Measurements from ENCODE around the gene PRMT1.
A peak's percentile ranks its signal among the peaks of the same experiment; 100 is the strongest.

PRMT1 gene

GRCh38 chr19:49696115-49696514 is 19.0 kb downstream of the PRMT1 start:
- Histone ChIP-seq H3K9me3 (ENCODE audit: control insufficient read depth, low read length) (no peaks in the 10 kb centered on the region), H3K4me1 (ENCODE audit: control insufficient read depth, insufficient read depth, low read length) (no peaks in the 10 kb centered on the region), H3K27me3 (replicated peaks; ENCODE audit: control insufficient read depth, insufficient read depth, low read length) (no peaks in the 10 kb centered on the region), H3K4me3 (ENCODE audit: low read length) (no peak overlapping the region), H3K36me3 (ENCODE audit: control insufficient read depth, insufficient read depth, low read length, severe bottlenecking) (no peaks in the 10 kb centered on the region), H3K9ac (ENCODE audit: low read length) (no peak overlapping the region)
- DNase-seq (ENCODE audit: low read depth) = no peak

- no peaks in the 10 kb centered on the region for H3K4me1 ChIP-seq (ENCODE audit: control insufficient read depth, insufficient read depth, low read length)
- no peak overlapping the region for H3K4me3 ChIP-seq (ENCODE audit: low read length)
- no peak for DNase-seq (ENCODE audit: low read depth)
- no peak overlapping the region for H3K9ac ChIP-seq (ENCODE audit: low read length)
- H3K9me3 ChIP-seq (ENCODE audit: control insufficient read depth, low read length) = no peaks in the 10 kb centered on the region
- H3K27me3 ChIP-seq (replicated peaks; ENCODE audit: control insufficient read depth, insufficient read depth, low read length) = no peaks in the 10 kb centered on the region
- H3K36me3 ChIP-seq (ENCODE audit: control insufficient read depth, insufficient read depth, low read length, severe bottlenecking) = no peaks in the 10 kb centered on the region
These were observed 19.8 kb downstream of the PRMT1 start for GRCh38 chr19:49696865-49697264.

- DNase-seq (ENCODE audit: low read depth) = no peak
- H3K36me3 ChIP-seq (ENCODE audit: control insufficient read depth, insufficient read depth, low read length, severe bottlenecking) = no peaks in the 10 kb centered on the region
- no peaks in the 10 kb centered on the region for H3K27me3 ChIP-seq (replicated peaks; ENCODE audit: control insufficient read depth, insufficient read depth, low read length)
- H3K4me1 ChIP-seq (ENCODE audit: control insufficient read depth, insufficient read depth, low read length) = no peaks in the 10 kb centered on the region
- no peak overlapping the region for H3K4me3 ChIP-seq (ENCODE audit: low read length)
- H3K9me3 ChIP-seq (ENCODE audit: control insufficient read depth, low read length) = no peaks in the 10 kb centered on the region
- no peak overlapping the region for H3K9ac ChIP-seq (ENCODE audit: low read length)
These were observed 22.3 kb downstream of the PRMT1 start for GRCh38 chr19:49699364-49699763.

- Histone ChIP-seq H3K27me3 (replicated peaks; ENCODE audit: control insufficient read depth, insufficient read depth, low read length) (no peaks in the 10 kb centered on the region), H3K4me1 (ENCODE audit: control insufficient read depth, insufficient read depth, low read length) (no peaks in the 10 kb centered on the region), H3K36me3 (ENCODE audit: control insufficient read depth, insufficient read depth, low read length, severe bottlenecking) (no peaks in the 10 kb centered on the region), H3K4me3 (ENCODE audit: low read length) (no peak overlapping the region), H3K9ac (ENCODE audit: low read length) (no peak overlapping the region), H3K9me3 (ENCODE audit: control insufficient read depth, low read length) (no peaks in the 10 kb centered on the region)
- no peak for DNase-seq (ENCODE audit: low read depth)
These were observed 23.5 kb downstream of the PRMT1 start for GRCh38 chr19:49700563-49700962.

GRCh38 chr19:49701271-49701786 is 24.3 kb downstream of the PRMT1 start:
- H3K4me3 ChIP-seq (ENCODE audit: low read length) = no peak overlapping the region
- H3K9ac ChIP-seq (ENCODE audit: low read length) = no peak overlapping the region
- H3K4me1 ChIP-seq (ENCODE audit: control insufficient read depth, insufficient read depth, low read length) = no peaks in the 10 kb centered on the region
- no peaks in the 10 kb centered on the region for H3K9me3 ChIP-seq (ENCODE audit: control insufficient read depth, low read length)
- no peaks in the 10 kb centered on the region for H3K36me3 ChIP-seq (ENCODE audit: control insufficient read depth, insufficient read depth, low read length, severe bottlenecking)
- DNase-seq (ENCODE audit: low read depth) = no peak
- H3K27me3 ChIP-seq (replicated peaks; ENCODE audit: control insufficient read depth, insufficient read depth, low read length) = no peaks in the 10 kb centered on the region

- DNase-seq (ENCODE audit: low read depth) = no peak
- Histone ChIP-seq H3K4me3 (ENCODE audit: low read length) (no peak overlapping the region), H3K36me3 (ENCODE audit: control insufficient read depth, insufficient read depth, low read length, severe bottlenecking) (no peaks in the 10 kb centered on the region), H3K27me3 (replicated peaks; ENCODE audit: control insufficient read depth, insufficient read depth, low read length) (no peaks in the 10 kb centered on the region), H3K9me3 (ENCODE audit: control insufficient read depth, low read length) (no peaks in the 10 kb centered on the region), H3K4me1 (ENCODE audit: control insufficient read depth, insufficient read depth, low read length) (no peaks in the 10 kb centered on the region), H3K9ac (ENCODE audit: low read length) (no peak overlapping the region)
These were observed 28.0 kb downstream of the PRMT1 start for GRCh38 chr19:49704888-49705642.

GRCh38 chr19:49705919-49706318 is 28.8 kb downstream of the PRMT1 start:
- no peaks in the 10 kb centered on the region for H3K36me3 ChIP-seq (ENCODE audit: control insufficient read depth, insufficient read depth, low read length, severe bottlenecking)
- no peaks in the 10 kb centered on the region for H3K27me3 ChIP-seq (replicated peaks; ENCODE audit: control insufficient read depth, insufficient read depth, low read length)
- no peaks in the 10 kb centered on the region for H3K9me3 ChIP-seq (ENCODE audit: control insufficient read depth, low read length)

GRCh38 chr19:49710372-49710951 is 33.4 kb downstream of the PRMT1 start:
- H3K4me1 ChIP-seq (ENCODE audit: control insufficient read depth, insufficient read depth, low read length) = peaks cover 14% of the 10 kb centered on the region
- no peaks in the 10 kb centered on the region for H3K27me3 ChIP-seq (replicated peaks; ENCODE audit: control insufficient read depth, insufficient read depth, low read length)
- no peak for DNase-seq (ENCODE audit: low read depth)
- no peaks in the 10 kb centered on the region for H3K36me3 ChIP-seq (ENCODE audit: control insufficient read depth, insufficient read depth, low read length, severe bottlenecking)
- H3K4me3 ChIP-seq (ENCODE audit: low read length) = no peak overlapping the region
- no peaks in the 10 kb centered on the region for H3K9me3 ChIP-seq (ENCODE audit: control insufficient read depth, low read length)
- no peak overlapping the region for H3K9ac ChIP-seq (ENCODE audit: low read length)

More at GRCh38 chr19:49705919-49706318, 28.8 kb downstream of the PRMT1 start:
- no peak for DNase-seq (ENCODE audit: low read depth)
- H3K9ac ChIP-seq (ENCODE audit: low read length) = no peak overlapping the region
- H3K4me3 ChIP-seq (ENCODE audit: low read length) = no peak overlapping the region
- peaks cover 4% of the 10 kb centered on the region for H3K4me1 ChIP-seq (ENCODE audit: control insufficient read depth, insufficient read depth, low read length)

GRCh38 chr19:49712397-49712859 is 35.4 kb downstream of the PRMT1 start:
- H3K4me1 ChIP-seq (ENCODE audit: control insufficient read depth, insufficient read depth, low read length) = peaks cover 14% of the 10 kb centered on the region
- DNase-seq (ENCODE audit: low read depth) = peak; percentile 49
- H3K9me3 ChIP-seq (ENCODE audit: control insufficient read depth, low read length) = no peaks in the 10 kb centered on the region
- H3K4me3 ChIP-seq (ENCODE audit: low read length) = no peak overlapping the region
- H3K27me3 ChIP-seq (replicated peaks; ENCODE audit: control insufficient read depth, insufficient read depth, low read length) = no peaks in the 10 kb centered on the region
- H3K36me3 ChIP-seq (ENCODE audit: control insufficient read depth, insufficient read depth, low read length, severe bottlenecking) = no peaks in the 10 kb centered on the region
- H3K9ac ChIP-seq (ENCODE audit: low read length) = no peak overlapping the region

- Histone ChIP-seq H3K9me3 (ENCODE audit: control insufficient read depth, low read length) (no peaks in the 10 kb centered on the region), H3K4me3 (ENCODE audit: low read length) (no peak overlapping the region), H3K36me3 (ENCODE audit: control insufficient read depth, insufficient read depth, low read length, severe bottlenecking) (no peaks in the 10 kb centered on the region), H3K27me3 (replicated peaks; ENCODE audit: control insufficient read depth, insufficient read depth, low read length) (no peaks in the 10 kb centered on the region), H3K9ac (ENCODE audit: low read length) (no peak overlapping the region), H3K4me1 (ENCODE audit: control insufficient read depth, insufficient read depth, low read length) (peaks cover 17% of the 10 kb centered on the region)
- no peak for DNase-seq (ENCODE audit: low read depth)
These were observed 36.3 kb downstream of the PRMT1 start for GRCh38 chr19:49713236-49713845.

GRCh38 chr19:49716154-49716553 is 39.1 kb downstream of the PRMT1 start:
- Histone ChIP-seq H3K36me3 (ENCODE audit: control insufficient read depth, insufficient read depth, low read length, severe bottlenecking) (no peaks in the 10 kb centered on the region), H3K9me3 (ENCODE audit: control insufficient read depth, low read length) (no peaks in the 10 kb centered on the region), H3K9ac (ENCODE audit: low read length) (no peak overlapping the region), H3K4me3 (ENCODE audit: low read length) (no peak overlapping the region), H3K27me3 (replicated peaks; ENCODE audit: control insufficient read depth, insufficient read depth, low read length) (no peaks in the 10 kb centered on the region), H3K4me1 (ENCODE audit: control insufficient read depth, insufficient read depth, low read length) (peaks cover 21% of the 10 kb centered on the region)
- no peak for DNase-seq (ENCODE audit: low read depth)

All from adipocyte (in vitro differentiated cells).